Parathyroid adenoma (tissue), 2 donors: ENCODE results near the gene COG6.

Experiments used
- H2AFZ ChIP-seq: fragments of 300-600 bp; sonication (generic); one replicate; pipeline ENCODE4 v1.7.0; 2017; ENCODE audit warnings: antibody characterized with exemption, mild to moderate bottlenecking
- H3K27ac ChIP-seq: fragments of 300-600 bp; sonication (generic); one replicate; pipeline ENCODE4 v1.7.0; 2017
- H3K27me3 ChIP-seq: fragments of 300-600 bp; sonication (generic); one replicate; pipeline ENCODE4 v1.7.0; 2017; ENCODE audit warnings: low read length; ENCODE audit not compliant: control insufficient read depth, insufficient read depth
- H3K36me3 ChIP-seq: fragments of 300-600 bp; sonication (generic); one replicate; pipeline ENCODE4 v1.7.0; 2017; ENCODE audit warnings: low read length; ENCODE audit not compliant: control insufficient read depth, insufficient read depth
- H3K4me1 ChIP-seq: fragments of 300-600 bp; sonication (generic); one replicate; pipeline ENCODE4 v1.7.0; 2017; ENCODE audit warnings: control low read depth
- H3K4me2 ChIP-seq: fragments of 300-600 bp; sonication (generic); one replicate; pipeline ENCODE4 v1.7.0; 2017; ENCODE audit warnings: low read length
- H3K4me3 ChIP-seq: fragments of 300-600 bp; sonication (generic); one replicate; pipeline ENCODE4 v1.7.0; 2017; ENCODE audit warnings: low read depth, low read length
- H3K79me2 ChIP-seq: fragments of 300-600 bp; sonication (generic); one replicate; pipeline ENCODE4 v1.7.0; 2017; ENCODE audit warnings: control low read depth
- H3K9ac ChIP-seq: fragments of 300-600 bp; sonication (generic); one replicate; pipeline ENCODE4 v1.7.0; 2017; ENCODE audit warnings: mild to moderate bottlenecking
- H3K9me3 ChIP-seq: fragments of 300-600 bp; sonication (generic); one replicate; pipeline ENCODE4 v1.7.0; 2017; ENCODE audit warnings: low read length; ENCODE audit not compliant: control insufficient read depth
- TF ChIP-seq, protein P1 (sequence below): fragments of 300-600 bp; sonication (generic); IDR thresholded peaks from one replicate; pipeline ENCODE4 v1.7.0; 2017; ENCODE audit warnings: antibody characterized with exemption, mild to moderate bottlenecking
- donor health status: primary hyperparathyroidism.

Gene COG6

DNA sequence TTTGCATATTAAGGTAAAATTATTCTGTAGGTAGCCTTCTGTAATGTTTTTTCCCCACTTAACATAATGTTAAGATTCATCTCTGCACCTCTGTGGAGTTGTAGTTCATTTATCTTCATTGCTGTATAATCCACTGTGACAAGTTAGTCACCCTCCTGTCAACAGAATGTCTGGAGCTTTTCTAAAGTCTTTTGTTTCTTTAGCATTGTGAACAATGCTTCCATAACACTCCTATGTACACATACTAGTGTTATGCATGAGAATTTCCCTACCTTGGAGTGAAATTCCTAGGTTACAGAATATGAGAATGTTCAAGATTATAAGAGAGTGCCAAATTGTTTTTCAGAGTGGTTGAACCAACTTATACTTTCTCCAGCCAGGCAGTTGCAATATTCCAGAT, 113.5 kb downstream of the COG6 start:
- TF ChIP-seq, protein P1, sequence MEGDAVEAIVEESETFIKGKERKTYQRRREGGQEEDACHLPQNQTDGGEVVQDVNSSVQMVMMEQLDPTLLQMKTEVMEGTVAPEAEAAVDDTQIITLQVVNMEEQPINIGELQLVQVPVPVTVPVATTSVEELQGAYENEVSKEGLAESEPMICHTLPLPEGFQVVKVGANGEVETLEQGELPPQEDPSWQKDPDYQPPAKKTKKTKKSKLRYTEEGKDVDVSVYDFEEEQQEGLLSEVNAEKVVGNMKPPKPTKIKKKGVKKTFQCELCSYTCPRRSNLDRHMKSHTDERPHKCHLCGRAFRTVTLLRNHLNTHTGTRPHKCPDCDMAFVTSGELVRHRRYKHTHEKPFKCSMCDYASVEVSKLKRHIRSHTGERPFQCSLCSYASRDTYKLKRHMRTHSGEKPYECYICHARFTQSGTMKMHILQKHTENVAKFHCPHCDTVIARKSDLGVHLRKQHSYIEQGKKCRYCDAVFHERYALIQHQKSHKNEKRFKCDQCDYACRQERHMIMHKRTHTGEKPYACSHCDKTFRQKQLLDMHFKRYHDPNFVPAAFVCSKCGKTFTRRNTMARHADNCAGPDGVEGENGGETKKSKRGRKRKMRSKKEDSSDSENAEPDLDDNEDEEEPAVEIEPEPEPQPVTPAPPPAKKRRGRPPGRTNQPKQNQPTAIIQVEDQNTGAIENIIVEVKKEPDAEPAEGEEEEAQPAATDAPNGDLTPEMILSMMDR: no peak
- H3K4me3 ChIP-seq: no peak overlapping the region
- H3K79me2 ChIP-seq: no peaks in the 10 kb centered on the region
- no peaks in the 10 kb centered on the region for H3K4me1 ChIP-seq
- no peak overlapping the region for H3K27ac ChIP-seq
- no peak overlapping the region for H3K4me2 ChIP-seq
- no peak overlapping the region for H3K9ac ChIP-seq
- H3K27me3 ChIP-seq: no peaks in the 10 kb centered on the region
- H3K36me3 ChIP-seq: no peaks in the 10 kb centered on the region
- H2AFZ ChIP-seq: no peak overlapping the region
- H3K9me3 ChIP-seq: no peaks in the 10 kb centered on the region

GRCh38 chr13:39770221-39771090, 115.0 kb downstream of the COG6 start:
- Histone ChIP-seq H3K9ac (no peak overlapping the region), H2AFZ (no peak overlapping the region)
- TF ChIP-seq, protein P1: no peak

DNA sequence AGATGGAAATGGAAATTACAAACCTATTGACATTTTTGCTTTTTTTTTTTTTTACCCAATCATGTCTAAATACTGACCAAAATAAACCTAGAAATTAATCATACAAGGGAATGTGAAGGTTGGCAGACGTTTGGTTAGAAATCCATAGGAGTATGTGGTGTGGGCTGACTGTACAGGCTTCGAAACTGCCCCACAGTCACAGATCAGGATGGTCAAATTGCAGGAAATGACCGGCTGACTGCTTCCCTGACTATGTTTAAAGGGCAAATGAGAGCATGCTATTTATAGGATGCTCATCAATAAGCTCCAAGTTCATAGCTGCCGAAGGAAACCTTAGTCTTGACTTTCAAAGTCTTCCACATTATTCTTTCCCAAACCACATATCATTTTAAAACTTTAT, 118.4 kb downstream of the COG6 start:
- no peak overlapping the region for H3K9ac ChIP-seq
- no peaks in the 10 kb centered on the region for H3K27me3 ChIP-seq
- H3K4me1 ChIP-seq: no peaks in the 10 kb centered on the region
- H3K79me2 ChIP-seq: no peaks in the 10 kb centered on the region
- H3K27ac ChIP-seq: no peak overlapping the region
- H3K4me3 ChIP-seq: no peak overlapping the region
- no peaks in the 10 kb centered on the region for H3K9me3 ChIP-seq
- TF ChIP-seq, protein P1: no peak
- H3K4me2 ChIP-seq: no peak overlapping the region
- no peak overlapping the region for H2AFZ ChIP-seq
- no peaks in the 10 kb centered on the region for H3K36me3 ChIP-seq

More at GRCh38 chr13:39770221-39771090, 115.0 kb downstream of the COG6 start:
- Histone ChIP-seq H3K79me2 (no peaks in the 10 kb centered on the region), H3K27ac (no peak overlapping the region), H3K27me3 (no peaks in the 10 kb centered on the region), H3K4me1 (no peaks in the 10 kb centered on the region), H3K36me3 (no peaks in the 10 kb centered on the region), H3K4me3 (no peak overlapping the region), H3K4me2 (no peak overlapping the region), H3K9me3 (no peaks in the 10 kb centered on the region)

- no peaks in the 10 kb centered on the region for H3K4me1 ChIP-seq
- H3K79me2 ChIP-seq: no peaks in the 10 kb centered on the region
- H3K4me2 ChIP-seq: no peak overlapping the region
- H2AFZ ChIP-seq: no peak overlapping the region
- TF ChIP-seq, protein P1: no peak
- H3K4me3 ChIP-seq: no peak overlapping the region
- H3K27me3 ChIP-seq: no peaks in the 10 kb centered on the region
- no peaks in the 10 kb centered on the region for H3K36me3 ChIP-seq
- H3K9ac ChIP-seq: no peak overlapping the region
- no peaks in the 10 kb centered on the region for H3K9me3 ChIP-seq
- H3K27ac ChIP-seq: no peak overlapping the region
Measured at GRCh38 chr13:39776439-39776838, 121.0 kb downstream of the COG6 start.

GRCh38 chr13:39777021-39777420, 121.6 kb downstream of the COG6 start:
- H3K27me3 ChIP-seq: no peaks in the 10 kb centered on the region
- TF ChIP-seq, protein P1: no peak
- no peak overlapping the region for H3K4me3 ChIP-seq
- H3K36me3 ChIP-seq: no peaks in the 10 kb centered on the region
- no peaks in the 10 kb centered on the region for H3K4me1 ChIP-seq
- H3K27ac ChIP-seq: no peak overlapping the region
- no peak overlapping the region for H2AFZ ChIP-seq
- no peak overlapping the region for H3K4me2 ChIP-seq
- no peak overlapping the region for H3K9ac ChIP-seq
- no peaks in the 10 kb centered on the region for H3K9me3 ChIP-seq
- H3K79me2 ChIP-seq: no peaks in the 10 kb centered on the region
